Measurements from ENCODE around the gene AGBL5. TPM values are rescaled to one million over a fixed set of nuclear protein-coding genes. Genes with fewer than 3 reads are reported as not detected.
"Not testable (repeated sequence)": the region's sequence is repeated elsewhere in the genome, so short reads cannot be mapped to it uniquely, and the experiment has no call there.

The AGBL5 gene
- total and polyA plus RNA-seq, 2 of the 13 experiments (the other 11 are each of a cell fraction or from before 2014, with no cell fraction given), result 55.9 to 73.3 TPM

DNA sequence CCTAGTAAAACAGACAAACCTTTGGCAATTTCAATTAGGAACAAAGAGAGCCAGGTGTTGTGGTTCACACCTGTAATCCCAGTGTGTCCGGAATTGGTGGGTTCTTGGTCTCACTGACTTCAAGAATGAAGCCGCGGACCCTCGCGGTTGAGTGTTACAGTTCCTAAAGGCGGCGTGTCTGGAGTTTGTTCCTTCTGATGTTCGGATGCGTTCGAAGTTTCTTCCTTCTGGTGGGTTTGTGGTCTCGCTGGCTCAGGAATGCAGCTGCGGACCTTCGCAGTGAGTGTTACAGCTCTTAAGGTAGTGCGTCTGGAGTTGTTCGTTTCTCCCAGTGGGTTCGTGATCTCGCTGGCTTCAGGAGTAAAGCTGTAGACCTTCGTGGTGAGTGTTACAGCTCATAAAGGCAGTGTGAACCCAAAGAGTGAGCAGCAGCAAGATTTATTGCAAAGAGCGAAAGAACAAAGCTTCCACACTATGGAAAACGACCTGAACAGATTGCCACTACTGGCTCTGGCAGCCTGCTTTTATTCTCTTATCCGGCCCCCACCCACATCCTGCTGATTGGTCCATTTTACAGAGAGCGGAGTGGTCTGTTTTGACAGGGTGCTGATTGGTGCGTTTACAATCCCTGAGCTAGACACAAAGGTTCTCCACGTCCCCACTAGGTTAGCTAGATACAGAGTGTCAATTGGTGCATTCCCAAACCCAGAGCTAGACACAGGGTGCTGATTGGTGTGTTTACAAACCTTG is 59.3 kb downstream of the AGBL5 start:
- CTCF ChIA-PET (ENCODE audit: low intra/inter-chr PET ratio, low total read pairs); FAIRE-seq; H2AFZ ChIP-seq (ENCODE audit: low read length); H3K9me3 ChIP-seq (ENCODE audit: low read length); H3K79me2 ChIP-seq (ENCODE audit: insufficient read depth, low read length); H3K27ac ChIP-seq (ENCODE audit: extremely low read length, insufficient read depth, low read length); DNase-seq (ENCODE audit: low spot score); BruUV-seq (replicated peaks); H3K4me2 ChIP-seq (ENCODE audit: low read depth, low read length); H3K9ac ChIP-seq (ENCODE audit: insufficient read depth, low read depth, low read length); intact Hi-C loops (cut with micrococcal nuclease; ENCODE audit: unreplicated experiment); H3K27me3 ChIP-seq (ENCODE audit: control insufficient read depth in 1 of 2, insufficient read depth in 2 of 2, low read length in 2 of 2); H3K4me3 ChIP-seq (replicated peaks in 1 of 3; ENCODE audit: insufficient read depth in 1 of 3, low read depth in 2 of 3, low read length in 3 of 3); ATAC-seq; H3K36me3 ChIP-seq (replicated peaks in 1 of 2; ENCODE audit: control insufficient read depth in 1 of 2, insufficient read depth in 2 of 2, low read length in 2 of 2); in situ Hi-C loops (cut with HindIII; ENCODE audit: extremely low pct_ligation_motif_present, low pct_unique_long_range_greater_than_20kb); H4K20me1 ChIP-seq (ENCODE audit: insufficient read depth, low read length): not testable (repeated sequence)
- TF ChIP-seq NFYC (CRISPR knock-in tag; IDR thresholded peaks at IDR 0.05) (0 out of 2 replicates have a peak, but pooled peaks have one; percentile 53), NFYB (CRISPR knock-in tag; IDR thresholded peaks at IDR 0.05) (peak; percentile 65)
- POLR2A ChIA-PET, result interaction anchor here (1.1 to 1.5 kb wide), 3 partner anchors 15 to 23 kb away, joined by 3 read pairs; no protein-coding TSS in a partner anchor
- 86% methylated on average over 24 of the region's 24 CpGs for WGBS (ENCODE audit: low lambda C conversion rate)
- H3K4me1 ChIP-seq (ENCODE audit: insufficient read depth, low read length), result peaks cover 13% of the 10 kb centered on the region; the same call in 1 of the 2 replicates

DNA sequence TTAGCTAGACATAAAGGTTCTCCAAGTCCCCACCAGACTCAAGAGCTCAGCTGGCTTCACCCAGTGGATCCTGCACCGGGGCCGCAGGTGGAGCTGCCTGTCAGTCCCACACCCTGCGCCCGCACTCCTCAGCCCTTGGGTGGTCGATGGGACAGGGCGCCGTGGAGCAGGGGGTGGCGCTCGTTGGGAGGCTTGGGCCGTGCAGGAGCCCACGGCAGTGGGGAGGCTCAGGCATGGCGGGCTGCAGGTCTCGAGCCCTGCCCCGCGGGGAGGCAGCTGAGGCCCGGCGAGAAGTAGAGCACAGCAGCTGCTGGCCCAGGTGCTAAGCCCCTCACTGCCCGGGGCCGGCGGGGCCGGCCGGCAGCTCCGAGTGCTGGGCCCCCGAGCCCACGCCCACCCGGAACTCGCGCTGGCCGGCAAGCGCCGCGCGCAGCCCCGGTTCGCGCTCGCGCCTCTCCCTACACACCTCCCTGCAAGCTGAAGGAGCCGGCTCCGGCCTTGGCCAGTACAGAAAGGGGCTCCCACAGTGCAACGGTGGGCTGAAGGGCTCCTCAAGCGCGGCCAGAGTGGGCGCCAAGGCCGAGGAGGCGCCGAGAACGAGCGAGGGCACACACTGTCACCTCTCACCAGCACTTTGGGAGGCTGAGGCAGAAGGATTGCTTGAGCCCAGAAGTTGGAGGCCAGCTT is 60.1 kb downstream of the AGBL5 start:
- H3K36me3 ChIP-seq (replicated peaks in 1 of 2; ENCODE audit: control insufficient read depth in 1 of 2, insufficient read depth in 2 of 2, low read length in 2 of 2); in situ Hi-C loops (cut with HindIII; ENCODE audit: extremely low pct_ligation_motif_present, low pct_unique_long_range_greater_than_20kb); H3K27me3 ChIP-seq (ENCODE audit: control insufficient read depth in 1 of 2, insufficient read depth in 2 of 2, low read length in 2 of 2); H3K9me3 ChIP-seq (ENCODE audit: low read length); H2AFZ ChIP-seq (ENCODE audit: low read length); H4K20me1 ChIP-seq (ENCODE audit: insufficient read depth, low read length); DNase-seq (ENCODE audit: low spot score); H3K4me3 ChIP-seq (replicated peaks in 1 of 3; ENCODE audit: insufficient read depth in 1 of 3, low read depth in 2 of 3, low read length in 3 of 3); ATAC-seq; BruUV-seq (replicated peaks); H3K9ac ChIP-seq (ENCODE audit: insufficient read depth, low read depth, low read length); CTCF ChIA-PET (ENCODE audit: low intra/inter-chr PET ratio, low total read pairs); H3K27ac ChIP-seq (ENCODE audit: extremely low read length, insufficient read depth, low read length); intact Hi-C loops (cut with micrococcal nuclease; ENCODE audit: unreplicated experiment); H3K79me2 ChIP-seq (ENCODE audit: insufficient read depth, low read length); H3K4me2 ChIP-seq (ENCODE audit: low read depth, low read length); FAIRE-seq: not testable (repeated sequence)
- TF ChIP-seq, protein P1, sequence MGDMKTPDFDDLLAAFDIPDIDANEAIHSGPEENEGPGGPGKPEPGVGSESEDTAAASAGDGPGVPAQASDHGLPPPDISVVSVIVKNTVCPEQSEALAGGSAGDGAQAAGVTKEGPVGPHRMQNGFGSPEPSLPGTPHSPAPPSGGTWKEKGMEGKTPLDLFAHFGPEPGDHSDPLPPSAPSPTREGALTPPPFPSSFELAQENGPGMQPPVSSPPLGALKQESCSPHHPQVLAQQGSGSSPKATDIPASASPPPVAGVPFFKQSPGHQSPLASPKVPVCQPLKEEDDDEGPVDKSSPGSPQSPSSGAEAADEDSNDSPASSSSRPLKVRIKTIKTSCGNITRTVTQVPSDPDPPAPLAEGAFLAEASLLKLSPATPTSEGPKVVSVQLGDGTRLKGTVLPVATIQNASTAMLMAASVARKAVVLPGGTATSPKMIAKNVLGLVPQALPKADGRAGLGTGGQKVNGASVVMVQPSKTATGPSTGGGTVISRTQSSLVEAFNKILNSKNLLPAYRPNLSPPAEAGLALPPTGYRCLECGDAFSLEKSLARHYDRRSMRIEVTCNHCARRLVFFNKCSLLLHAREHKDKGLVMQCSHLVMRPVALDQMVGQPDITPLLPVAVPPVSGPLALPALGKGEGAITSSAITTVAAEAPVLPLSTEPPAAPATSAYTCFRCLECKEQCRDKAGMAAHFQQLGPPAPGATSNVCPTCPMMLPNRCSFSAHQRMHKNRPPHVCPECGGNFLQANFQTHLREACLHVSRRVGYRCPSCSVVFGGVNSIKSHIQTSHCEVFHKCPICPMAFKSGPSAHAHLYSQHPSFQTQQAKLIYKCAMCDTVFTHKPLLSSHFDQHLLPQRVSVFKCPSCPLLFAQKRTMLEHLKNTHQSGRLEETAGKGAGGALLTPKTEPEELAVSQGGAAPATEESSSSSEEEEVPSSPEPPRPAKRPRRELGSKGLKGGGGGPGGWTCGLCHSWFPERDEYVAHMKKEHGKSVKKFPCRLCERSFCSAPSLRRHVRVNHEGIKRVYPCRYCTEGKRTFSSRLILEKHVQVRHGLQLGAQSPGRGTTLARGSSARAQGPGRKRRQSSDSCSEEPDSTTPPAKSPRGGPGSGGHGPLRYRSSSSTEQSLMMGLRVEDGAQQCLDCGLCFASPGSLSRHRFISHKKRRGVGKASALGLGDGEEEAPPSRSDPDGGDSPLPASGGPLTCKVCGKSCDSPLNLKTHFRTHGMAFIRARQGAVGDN (CRISPR knock-in tag; IDR thresholded peaks at IDR 0.05), result peak; percentile 11; the same call in 1 of the 2 replicates
- H3K4me1 ChIP-seq (ENCODE audit: insufficient read depth, low read length), result peaks cover 15% of the 10 kb centered on the region; the same call in 1 of the 2 replicates
- whole genome bisulfite sequencing (ENCODE audit: low lambda C conversion rate), result 95% methylated on average over 34 of the region's 49 CpGs
- POLR2A ChIA-PET, result interaction anchor here (1.1 to 1.5 kb wide), 4 partner anchors 16 to 24 kb away, joined by 3 to 4 read pairs (median 3); no protein-coding TSS in a partner anchor

Measured in HepG2 (cell line).